A549 (cell line): ENCODE measurements around the gene STOML2. TPM values are rescaled to one million over a fixed set of nuclear protein-coding genes. Genes with fewer than 3 reads are reported as not detected.

ENCODE experiments used
- ATAC-seq, 2 experiments: fragments of 200-7000 bp in 1 of 2; fragments of >200 bp in 1 of 2; cut with Nextera tagmentation in 1 of 2; cut with Tn5 transposase in 1 of 2; 3 replicates each; pipeline versions ENCODE4 v1.8.0 to v1.9.1; 2018 to 2020; ENCODE audit warnings: mild to moderate bottlenecking in 1 of 2, moderate library complexity in 1 of 2
- CTCF ChIA-PET: fragments of 300-600 bp; sonication (Branson Sonifier 250); formaldehyde crosslinking; extraction: SDS; loops from one replicate; lab custom pipeline; 2021; ENCODE audit warnings: antibody characterized with exemption, inconsistent platforms; lab: Yijun Ruan, JAX
- POLR2A ChIA-PET: fragments of 350-600 bp; formaldehyde crosslinking; extraction: SDS; loops from one replicate; lab custom pipeline; 2021; ENCODE audit warnings: antibody characterized with exemption, inconsistent platforms; lab: Yijun Ruan, JAX
- DNase-seq, 2 experiments: peaks; one replicate each; pipeline versions ENCODE4 v3.0.0 to v3.0.0-alpha.2; 2011 to 2016; ENCODE audit warnings: low read depth in 1 of 2, low spot score in 1 of 2
- FAIRE-seq: peaks from 2 replicates; lab custom pipeline; 2011; peaks lifted over from hg19 to GRCh38; lab: Jason Lieb, UNC
- H3K27ac ChIP-seq, 2 experiments: fragments of >200 bp; sonication (Bioruptor Twin); formaldehyde crosslinking; 3 replicates each; pipeline ENCODE4 v1.5.1; 2016 to 2017
- H3K4me1 ChIP-seq: fragments of >200 bp; sonication (Bioruptor Twin); formaldehyde crosslinking; 3 replicates; pipeline ENCODE4 v1.6.1; 2016
- H3K4me2 ChIP-seq: fragments of >200 bp; sonication (Bioruptor Twin); formaldehyde crosslinking; 3 replicates; pipeline ENCODE4 v1.6.1; 2016
- H3K4me3 ChIP-seq: fragments of >200 bp; sonication (Bioruptor Twin); formaldehyde crosslinking; 3 replicates; pipeline ENCODE4 v1.5.1; 2016
- H3K9me3 ChIP-seq: fragments of >200 bp; sonication (Bioruptor Twin); formaldehyde crosslinking; 3 replicates; pipeline ENCODE4 v1.6.1; 2016
- ATOH8 ChIP-seq: fragments of 250-450 bp; sonication (Bioruptor Pico); IDR thresholded peaks from 2 replicates; pipeline ENCODE4 v1.5.0; 2020; ENCODE audit warnings: low read depth, mild to moderate bottlenecking, moderate library complexity
- CBX2 ChIP-seq: fragments of 200-600 bp; sonication (generic); IDR thresholded peaks from 2 replicates; pipeline ENCODE4 v1.6.1; 2016; ENCODE audit warnings: low read depth, mild to moderate bottlenecking, borderline replicate concordance
- CHD2 ChIP-seq: fragments of 150-350 bp; IDR thresholded peaks from 2 replicates; pipeline ENCODE4 v1.6.1; 2014; ENCODE audit warnings: low read length; ENCODE audit not compliant: partially characterized antibody
- CHD4 ChIP-seq: fragments of 200-600 bp; sonication (generic); IDR thresholded peaks from 2 replicates; pipeline ENCODE4 v1.6.1; 2016; ENCODE audit warnings: antibody characterized with exemption, mild to moderate bottlenecking, borderline replicate concordance
- EHF ChIP-seq: fragments of 250-450 bp; sonication (Bioruptor Pico); IDR thresholded peaks from 2 replicates; pipeline ENCODE4 v1.5.0; 2020; ENCODE audit warnings: mild to moderate bottlenecking
- EHMT2 ChIP-seq: fragments of 200-600 bp; sonication (generic); IDR thresholded peaks from 2 replicates; pipeline ENCODE4 v1.6.1; 2016; ENCODE audit warnings: antibody characterized with exemption, low read depth, mild to moderate bottlenecking, moderate library complexity
- EP300 ChIP-seq, 2 experiments: fragments of >200 bp; sonication (Bioruptor Twin); formaldehyde crosslinking; IDR thresholded peaks; 2 replicates in 1 of 2; 3 replicates in 1 of 2; pipeline ENCODE4 v1.6.1; 2016 to 2017
- ESRRA ChIP-seq: fragments of 150-350 bp; IDR thresholded peaks from 2 replicates; pipeline ENCODE4 v1.6.1; 2014; ENCODE audit warnings: mild to moderate bottlenecking, low read length, borderline replicate concordance
- FOSB ChIP-seq: fragments of 250-450 bp; sonication (Bioruptor Pico); IDR thresholded peaks from 2 replicates; pipeline ENCODE4 v1.5.0; 2020; ENCODE audit warnings: mild to moderate bottlenecking, moderate library complexity
- GATA3 ChIP-seq: IDR thresholded peaks from 2 replicates; pipeline ENCODE4 v1.6.1; 2012; ENCODE audit warnings: borderline replicate concordance
- HDAC2 ChIP-seq: fragments of 200-600 bp; sonication (generic); IDR thresholded peaks from 2 replicates; pipeline ENCODE4 v1.6.1; 2016
- HMGXB4 ChIP-seq: fragments of 250-450 bp; sonication (Bioruptor Pico); IDR thresholded peaks from 2 replicates; pipeline ENCODE4 v1.5.0; 2021; ENCODE audit warnings: mild to moderate bottlenecking, moderate library complexity, borderline replicate concordance
- JUNB ChIP-seq: fragments of >200 bp; sonication (Bioruptor Twin); formaldehyde crosslinking; IDR thresholded peaks from 2 replicates; pipeline ENCODE4 v1.6.1; 2016
- KDM5A ChIP-seq: fragments of 200-600 bp; sonication (generic); IDR thresholded peaks from 2 replicates; pipeline ENCODE4 v1.6.1; 2016; ENCODE audit warnings: antibody characterized with exemption, mild to moderate bottlenecking
- MAFK ChIP-seq: fragments of 450-650 bp; IDR thresholded peaks from 2 replicates; pipeline ENCODE4 v1.6.1; 2014; ENCODE audit not compliant: partially characterized antibody
- MAX ChIP-seq: IDR thresholded peaks from 2 replicates; pipeline ENCODE4 v1.6.1; 2012
- MAZ ChIP-seq: fragments of 150-350 bp; IDR thresholded peaks from 2 replicates; pipeline ENCODE4 v1.6.1; 2014; ENCODE audit warnings: antibody characterized with exemption, low read depth, low read length, borderline replicate concordance
- NFE2L2 ChIP-seq: fragments of 150-350 bp; conservative IDR thresholded peaks from 2 replicates; pipeline ENCODE4 v1.6.1; 2014; ENCODE audit warnings: low read length
- NR3C1 ChIP-seq: fragments of >200 bp; sonication (Bioruptor Twin); formaldehyde crosslinking; IDR thresholded peaks from 3 replicates; pipeline ENCODE4 v1.6.1; 2017
- PBX3 ChIP-seq: IDR thresholded peaks from 2 replicates; pipeline ENCODE4 v1.6.1; 2012
- PHF8 ChIP-seq: fragments of 200-600 bp; sonication (generic); IDR thresholded peaks from 2 replicates; pipeline ENCODE4 v1.6.1; 2016; ENCODE audit warnings: low read depth, mild to moderate bottlenecking, antibody characterized with exemption, moderate library complexity, borderline replicate concordance
- POLR2A ChIP-seq: IDR thresholded peaks from 2 replicates; pipeline ENCODE4 v1.6.1; 2012; ENCODE audit warnings: mild to moderate bottlenecking, low read length
- POLR2AphosphoS2 ChIP-seq: conservative IDR thresholded peaks from 2 replicates; pipeline ENCODE4 v1.6.1; 2012; ENCODE audit warnings: low read length, improper control_type of control experiment, inconsistent platforms
- RARB ChIP-seq: fragments of 250-450 bp; sonication (Bioruptor Pico); IDR thresholded peaks from 2 replicates; pipeline ENCODE4 v1.8.0; 2021; ENCODE audit warnings: mild to moderate bottlenecking, moderate library complexity
- REST ChIP-seq: fragments of 200-600 bp; sonication (generic); IDR thresholded peaks from 2 replicates; pipeline ENCODE4 v1.6.1; 2016; ENCODE audit warnings: antibody characterized with exemption, mild to moderate bottlenecking, moderate library complexity
- RFX5 ChIP-seq: fragments of 450-650 bp; IDR thresholded peaks from 2 replicates; pipeline ENCODE4 v1.7.1; 2014; ENCODE audit warnings: antibody characterized with exemption, mild to moderate bottlenecking, moderate library complexity
- SMC3 ChIP-seq: fragments of >200 bp; sonication (Bioruptor Twin); formaldehyde crosslinking; IDR thresholded peaks from 3 replicates; pipeline ENCODE4 v1.6.1; 2018; ENCODE audit warnings: inconsistent platforms
- SREBF2 ChIP-seq: fragments of 450-650 bp; IDR thresholded peaks from 2 replicates; pipeline ENCODE4 v1.6.1; 2014; ENCODE audit warnings: mild to moderate bottlenecking, moderate library complexity
- TFCP2L1 ChIP-seq: fragments of 250-450 bp; sonication (Bioruptor Pico); IDR thresholded peaks from 2 replicates; pipeline ENCODE4 v1.5.0; 2021; ENCODE audit warnings: mild to moderate bottlenecking
- ZC3H11A ChIP-seq: fragments of 450-650 bp; IDR thresholded peaks from 2 replicates; pipeline ENCODE4 v1.6.1; 2014; ENCODE audit warnings: antibody characterized with exemption, mild to moderate bottlenecking
- ZSCAN20 ChIP-seq: fragments of 250-450 bp; sonication (Bioruptor Pico); IDR thresholded peaks from 2 replicates; pipeline ENCODE4 v1.8.0; 2022; ENCODE audit warnings: mild to moderate bottlenecking, moderate library complexity
- WGBS: methylation state at CpG from one replicate; pipeline ENCODE4 v1.1.6; 2017; ENCODE audit errors: missing lambda C conversion rate; 5-methylcytosine and 5-hydroxymethylcytosine counted together
- polyA plus RNA-seq, 4 experiments: library from polyadenylated mRNA; depleted of rRNA in 3 of 4; stranded (reverse); fragments of >200 nt; fragmentation: RNase III in 1 of 4; extraction: RNeasy Plus Mini Kit Qiagen cat#74134 plus additional on column Dnase treatment in 1 of 4; gene quantifications; 2 replicates in 3 of 4; 3 replicates in 1 of 4; pipeline ENCODE4 v1.2.3, GENCODE V29; 2011 to 2017

STOML2 gene
- polyA plus RNA-seq, 2 of the 4 experiments (the other 2 are of a cell fraction), result 189 to 196 TPM

GRCh38 chr9:35073279-35073612 is 29.7 kb downstream of the STOML2 start:
- ATAC-seq (no peak), FAIRE-seq (no peak), DNase-seq (no peak)
- peak overlapping the region; percentile 21 to 72 for H3K27ac ChIP-seq
- TF ChIP-seq PHF8 (no peak), ATOH8 (no peak), FOSB (CRISPR knock-in tag) (no peak), RFX5 (no peak), TFCP2L1 (no peak), JUNB (no peak), NFE2L2 (no peak), RARB (CRISPR knock-in tag) (no peak)
- no peak overlapping the region for H3K4me3 ChIP-seq
- ChIA-PET POLR2A (no interaction called here), CTCF (interaction anchor here (3.8 kb wide), 1 partner anchor 22 kb away, joined by 18 read pairs; no protein-coding TSS in a partner anchor)
- peak overlapping the region; percentile 45 for H3K4me2 ChIP-seq
- peaks cover 30% of the 10 kb centered on the region for H3K4me1 ChIP-seq
- WGBS, result 96% methylated on average over 2 of the region's 2 CpGs
- no peaks in the 10 kb centered on the region for H3K9me3 ChIP-seq

GRCh38 chr9:35072461-35073278 is 30.3 kb downstream of the STOML2 start, which contains the start of gene VCP:
TSS of gene VCP (minus strand) at chr9:35072625. CDS start at chr9:35072353, 272 bp downstream.
- ChIA-PET CTCF (interaction anchor here (0.7 to 3.8 kb wide), 11 partner anchors 8 to 173 kb away, joined by 3 to 27 read pairs (median 5); partner anchors contain the start of genes ATOSB, FANCG and PIGO), POLR2A (interaction anchor here (0.5 to 3.2 kb wide), 31 partner anchors 7 to 532 kb away, joined by 3 to 47 read pairs (median 4); partner anchors contain the start of genes ATOSB, DNAJB5, FANCG and PIGO)
- H3K4me1 ChIP-seq, result peaks cover 28% of the 10 kb centered on the region
- H3K4me3 ChIP-seq, result peak within 1 kb of the TSS; percentile 92
- H3K9me3 ChIP-seq, result no peaks in the 10 kb centered on the region
- H3K4me2 ChIP-seq, result peak within 1 kb of the TSS; percentile 83
- DNase-seq (peak; percentile 99 to 100), FAIRE-seq (peak; percentile 96), ATAC-seq (peak; percentile 91 to 94)
- WGBS, result 17% methylated on average over 18 of the region's 54 CpGs
- peak within 1 kb of the TSS; percentile 97 to 98 for H3K27ac ChIP-seq
- TF ChIP-seq RFX5, result peak; percentile 99
- no peak for TF ChIP-seq EHMT2
- no peak; the same call in 1 of the 2 replicates for TF ChIP-seq EHF (CRISPR knock-in tag)
- no peak for TF ChIP-seq ESRRA
- no peak for TF ChIP-seq SREBF2
- no peak for TF ChIP-seq RARB (CRISPR knock-in tag)
- peak; percentile 98 for TF ChIP-seq POLR2A
- no peak for TF ChIP-seq EP300 (IDR thresholded peaks at IDR 0.05)
- TF ChIP-seq MAZ, result no peak
- no peak for TF ChIP-seq SMC3
- no peak for TF ChIP-seq HMGXB4
- TF ChIP-seq NFE2L2, result no peak
- no peak for TF ChIP-seq CHD4
- no peak for TF ChIP-seq NR3C1
- TF ChIP-seq ZC3H11A, result no peak
- peak; percentile 18; the same call in 1 of the 2 replicates for TF ChIP-seq GATA3
- TF ChIP-seq POLR2AphosphoS2, result no peak
- no peak for TF ChIP-seq PHF8
- no peak for TF ChIP-seq KDM5A
- no peak for TF ChIP-seq CHD2
- peak; percentile 60 for TF ChIP-seq MAFK
- TF ChIP-seq REST, result no peak
- peak; percentile 39; the same call in 1 of the 2 replicates for TF ChIP-seq MAX
- TF ChIP-seq HDAC2, result no peak
- TF ChIP-seq ZSCAN20 (CRISPR knock-in tag), result no peak
- peak; percentile 76 for TF ChIP-seq PBX3
- TF ChIP-seq CBX2, result no peak
